Immature natural killer cell (primary cell): ENCODE measurements around the gene SLC39A3. TPM values are rescaled to one million over a fixed set of nuclear protein-coding genes. Genes with fewer than 3 reads are reported as not detected.

ENCODE experiments used
- DNase-seq, 3 donors: peaks; one replicate each; pipeline ENCODE4 v3.0.0; 2022; ENCODE audit warnings: mixed read lengths in 1 of 3
- H3K27ac Mint-ChIP-seq, 6 donors: one replicate each; pipeline ENCODE4 v1.8.0; 2020; ENCODE audit warnings: mixed read lengths in 6 of 6, mild to moderate bottlenecking in 5 of 6, inconsistent platforms in 4 of 6, moderate library complexity in 3 of 6
- H3K27me3 Mint-ChIP-seq, 3 donors: one replicate each; pipeline ENCODE4 v1.8.0; 2020 to 2021; ENCODE audit warnings: low read depth in 3 of 3, mild to moderate bottlenecking in 3 of 3, mixed read lengths in 3 of 3, moderate library complexity in 3 of 3, inconsistent platforms in 1 of 3
- H3K36me3 Mint-ChIP-seq, 3 donors: one replicate each; pipeline ENCODE4 v1.8.0; 2020; ENCODE audit warnings: mixed read lengths in 3 of 3, inconsistent platforms in 2 of 3, mild to moderate bottlenecking in 2 of 3
- H3K4me1 Mint-ChIP-seq, 2 donors: one replicate each; pipeline ENCODE4 v1.8.0; 2020; ENCODE audit warnings: inconsistent platforms in 2 of 2, mild to moderate bottlenecking in 2 of 2, mixed read lengths in 2 of 2, moderate library complexity in 1 of 2
- H3K4me3 Mint-ChIP-seq, 5 donors: one replicate each; pipeline ENCODE4 v1.8.0; 2020; ENCODE audit warnings: mild to moderate bottlenecking in 5 of 5, mixed read lengths in 5 of 5, inconsistent platforms in 3 of 5, moderate library complexity in 3 of 5
- H3K9me3 Mint-ChIP-seq, 6 donors: one replicate each; pipeline ENCODE4 v1.8.0; 2020; ENCODE audit warnings: mild to moderate bottlenecking in 6 of 6, mixed read lengths in 6 of 6, inconsistent platforms in 4 of 6, moderate library complexity in 3 of 6
- polyA plus RNA-seq, 3 donors: library from polyadenylated mRNA; unstranded; fragments of 300-500 nt; fragmentation: Illumina TruSeq; gene quantifications; one replicate each; pipeline ENCODE4 v1.2.3, GENCODE V29; 2021

Gene SLC39A3, protein sequence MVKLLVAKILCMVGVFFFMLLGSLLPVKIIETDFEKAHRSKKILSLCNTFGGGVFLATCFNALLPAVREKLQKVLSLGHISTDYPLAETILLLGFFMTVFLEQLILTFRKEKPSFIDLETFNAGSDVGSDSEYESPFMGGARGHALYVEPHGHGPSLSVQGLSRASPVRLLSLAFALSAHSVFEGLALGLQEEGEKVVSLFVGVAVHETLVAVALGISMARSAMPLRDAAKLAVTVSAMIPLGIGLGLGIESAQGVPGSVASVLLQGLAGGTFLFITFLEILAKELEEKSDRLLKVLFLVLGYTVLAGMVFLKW
- 10 to 100 TPM; 43.8 to 63.7 (median 46.8) TPM for polyA plus RNA-seq

DNA sequence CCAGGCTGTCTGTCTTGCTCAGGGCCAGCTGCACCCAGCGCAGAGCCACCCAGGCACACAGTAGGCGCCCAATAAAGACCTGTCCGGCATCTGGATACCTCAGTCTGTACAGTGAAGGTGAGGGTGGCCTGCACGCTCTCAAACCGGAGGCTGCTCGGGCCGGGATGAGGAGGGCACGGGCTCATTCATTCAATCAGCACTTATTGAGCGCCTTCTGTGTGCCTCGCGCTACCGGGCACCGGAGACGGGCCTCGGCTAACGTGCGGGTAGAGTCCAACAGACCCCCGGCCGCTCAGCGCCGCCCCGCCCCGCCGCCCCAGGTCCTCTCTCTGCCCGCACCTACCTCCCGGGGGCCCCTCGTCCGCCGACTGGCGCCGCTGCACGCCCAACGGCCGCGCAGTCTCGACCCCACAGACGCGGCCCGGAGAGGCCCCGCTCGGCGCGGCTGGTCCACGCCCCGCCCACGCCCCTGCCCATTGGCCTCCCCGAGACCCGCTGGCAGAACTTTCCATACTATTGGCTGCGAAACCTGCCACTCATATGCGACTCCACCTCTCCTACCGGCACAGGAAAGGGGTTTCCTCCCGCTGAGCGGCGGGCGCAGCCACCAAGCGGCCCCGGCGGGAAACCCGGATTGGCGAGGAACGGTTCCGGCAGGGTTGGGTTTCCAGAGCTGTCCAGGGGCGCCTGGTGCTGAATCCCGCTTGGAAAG, at the start of gene SLC39A3:
SLC39A3 (minus strand) TSS at position 416 of the 712 bp plus-strand sequence. CDS start 2,760 bp downstream, outside the sequence.
- Mint-ChIP-seq H3K9me3 (no peaks in the 10 kb centered on the region), H3K27ac (peak within 1 kb of the TSS in 5 of 6 donors; percentile 2 to 83 (median 48))

DNA sequence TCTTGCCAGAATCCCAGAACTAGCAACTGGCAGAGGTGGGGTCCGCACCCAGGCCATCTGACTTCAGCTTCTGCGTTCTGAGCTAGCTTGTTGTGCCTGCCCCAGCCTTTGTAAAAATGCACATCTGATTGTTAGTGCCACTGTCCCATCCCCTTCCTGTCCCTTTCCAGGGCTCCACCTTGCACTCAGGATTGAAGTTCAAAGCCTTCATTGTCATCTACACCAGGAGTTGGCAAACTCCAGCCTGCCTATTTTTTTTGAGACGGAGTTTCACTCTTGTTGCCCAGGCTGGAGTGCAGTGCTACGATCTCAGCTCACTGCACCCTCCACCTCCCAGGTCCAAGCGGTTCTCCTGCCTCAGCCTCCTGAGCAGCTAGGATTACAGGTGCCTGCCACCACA, 48.4 kb upstream of the SLC39A3 start:
- no peaks in the 10 kb centered on the region for H3K36me3 Mint-ChIP-seq
- H3K27me3 Mint-ChIP-seq: peaks cover 6 to 11% (median 6%) of the 10 kb centered on the region in 3 donors
- H3K4me3 Mint-ChIP-seq: peak overlapping the region in 4 of 5 donors; percentile 18 to 38 (median 32)
- H3K9me3 Mint-ChIP-seq: no peaks in the 10 kb centered on the region
- DNase-seq: no peak
- no peak overlapping the region for H3K27ac Mint-ChIP-seq
- H3K4me1 Mint-ChIP-seq: peaks cover 24% of the 10 kb centered on the region in 2 donors

More for the DNA sequence above, at the start of gene SLC39A3:
- H3K4me3 Mint-ChIP-seq: peak within 1 kb of the TSS; percentile 80 to 88 (median 85)
- peaks cover 0 to 7% (median 5%) of the 10 kb centered on the region in 3 donors for H3K36me3 Mint-ChIP-seq
- H3K4me1 Mint-ChIP-seq: peaks cover 23 to 36% of the 10 kb centered on the region in 2 donors
- DNase-seq: peak; percentile 98 to 99 (median 99)
- H3K27me3 Mint-ChIP-seq: peaks cover 4 to 10% (median 6%) of the 10 kb centered on the region in 3 donors

DNA sequence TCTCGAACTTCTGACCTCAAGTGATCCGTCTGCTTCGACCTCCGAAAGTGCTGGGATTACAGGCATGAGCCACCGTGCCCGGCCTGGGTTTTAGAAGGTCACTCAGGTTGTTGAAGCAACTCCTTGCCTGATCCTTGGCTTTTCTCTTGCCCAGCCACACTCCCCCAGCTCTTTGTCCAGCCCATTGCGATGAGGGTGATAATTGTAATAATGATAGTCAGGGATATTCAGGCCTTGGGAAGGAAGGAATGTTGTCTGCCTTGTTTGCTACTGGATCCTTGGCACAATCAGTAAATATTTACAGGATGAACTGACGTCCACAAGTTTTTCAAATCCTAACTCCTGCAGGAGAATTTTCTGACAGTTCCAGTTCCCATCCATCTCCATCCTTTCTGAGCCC, 47.3 kb upstream of the SLC39A3 start:
- peak overlapping the region; percentile 18 to 66 (median 57) for H3K4me3 Mint-ChIP-seq
- no peaks in the 10 kb centered on the region for H3K36me3 Mint-ChIP-seq
- H3K27ac Mint-ChIP-seq: no peak overlapping the region
- peaks cover 7 to 12% (median 7%) of the 10 kb centered on the region in 3 donors for H3K27me3 Mint-ChIP-seq
- peaks cover 31 to 32% of the 10 kb centered on the region in 2 donors for H3K4me1 Mint-ChIP-seq
- DNase-seq: no peak
- no peaks in the 10 kb centered on the region for H3K9me3 Mint-ChIP-seq

DNA sequence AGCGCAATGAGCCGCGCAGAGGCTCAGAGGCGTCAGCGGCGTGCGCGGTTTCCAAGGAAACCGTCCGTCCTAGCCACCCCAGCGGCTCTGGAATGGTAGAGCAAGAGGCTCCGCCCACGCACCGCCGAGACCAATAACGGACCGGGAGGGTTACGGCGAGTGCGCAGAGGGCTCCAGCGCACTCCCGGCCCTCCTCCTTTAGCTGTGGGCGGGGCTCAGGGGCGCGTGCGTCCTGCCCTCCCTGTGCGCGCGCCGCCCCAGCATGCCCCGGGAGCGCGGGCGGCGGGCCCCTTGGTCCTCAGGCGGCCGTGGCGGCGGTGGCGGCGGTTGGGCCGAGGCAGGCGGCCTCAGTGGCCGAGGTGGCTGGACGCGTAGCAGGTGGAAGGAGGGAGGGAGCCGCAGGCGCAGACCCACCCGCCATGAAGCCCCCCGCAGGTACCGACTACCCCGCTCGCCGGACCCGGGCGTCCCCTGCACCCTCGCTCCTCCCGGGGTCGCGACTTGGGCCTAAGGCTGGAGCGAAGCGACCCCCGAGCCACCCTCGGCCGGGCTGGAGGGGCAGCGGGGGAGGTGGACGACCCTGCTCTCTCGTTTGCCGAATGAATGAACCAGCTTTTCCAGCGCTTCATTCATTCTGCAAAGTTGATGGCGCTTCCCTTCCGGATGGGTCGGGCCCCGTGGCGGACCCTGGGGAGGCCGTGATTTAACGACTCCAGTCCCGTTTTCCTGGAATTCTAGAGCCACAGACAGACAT, 45.6 kb upstream of the SLC39A3 start, which contains the start of gene THOP1:
THOP1 (plus strand) TSS at position 260 of the 754 bp plus-strand sequence; CDS start at position 420, 160 bp downstream.
- H3K4me3 Mint-ChIP-seq: peak within 1 kb of the TSS; percentile 74 to 86 (median 84)
- H3K9me3 Mint-ChIP-seq: no peaks in the 10 kb centered on the region
- H3K27me3 Mint-ChIP-seq: peaks cover 7 to 10% (median 7%) of the 10 kb centered on the region in 3 donors
- no peaks in the 10 kb centered on the region for H3K36me3 Mint-ChIP-seq
- peak; percentile 96 to 98 (median 98) for DNase-seq
- peak within 1 kb of the TSS; percentile 44 to 94 (median 76) for H3K27ac Mint-ChIP-seq
- peaks cover 44 to 49% of the 10 kb centered on the region in 2 donors for H3K4me1 Mint-ChIP-seq

DNA sequence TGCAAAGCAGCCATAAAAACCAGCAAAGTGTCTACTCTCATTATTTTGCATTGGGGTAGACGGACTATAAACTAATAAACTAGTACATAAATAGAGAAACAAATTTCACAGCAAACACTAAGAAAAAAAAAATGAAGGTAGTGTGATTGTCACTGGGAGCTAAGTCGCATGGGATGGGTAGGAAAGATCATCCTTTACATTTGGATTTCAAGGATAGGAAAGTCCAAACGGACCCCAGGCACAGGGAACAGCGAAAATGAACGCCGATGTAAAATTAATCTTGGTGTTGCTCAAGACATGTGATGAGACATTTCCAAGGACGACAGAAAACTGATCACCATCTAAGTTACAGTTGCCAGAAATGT, 43.9 kb upstream of the SLC39A3 start:
- Mint-ChIP-seq H3K9me3 (no peaks in the 10 kb centered on the region), H3K4me1 (peaks cover 50 to 55% of the 10 kb centered on the region in 2 donors), H3K27me3 (peaks cover 7 to 10% (median 7%) of the 10 kb centered on the region in 3 donors), H3K4me3 (peak overlapping the region; percentile 84 to 88 (median 86)), H3K36me3 (no peaks in the 10 kb centered on the region), H3K27ac (peak overlapping the region; percentile 87 to 95 (median 94))
- DNase-seq: no peak

DNA sequence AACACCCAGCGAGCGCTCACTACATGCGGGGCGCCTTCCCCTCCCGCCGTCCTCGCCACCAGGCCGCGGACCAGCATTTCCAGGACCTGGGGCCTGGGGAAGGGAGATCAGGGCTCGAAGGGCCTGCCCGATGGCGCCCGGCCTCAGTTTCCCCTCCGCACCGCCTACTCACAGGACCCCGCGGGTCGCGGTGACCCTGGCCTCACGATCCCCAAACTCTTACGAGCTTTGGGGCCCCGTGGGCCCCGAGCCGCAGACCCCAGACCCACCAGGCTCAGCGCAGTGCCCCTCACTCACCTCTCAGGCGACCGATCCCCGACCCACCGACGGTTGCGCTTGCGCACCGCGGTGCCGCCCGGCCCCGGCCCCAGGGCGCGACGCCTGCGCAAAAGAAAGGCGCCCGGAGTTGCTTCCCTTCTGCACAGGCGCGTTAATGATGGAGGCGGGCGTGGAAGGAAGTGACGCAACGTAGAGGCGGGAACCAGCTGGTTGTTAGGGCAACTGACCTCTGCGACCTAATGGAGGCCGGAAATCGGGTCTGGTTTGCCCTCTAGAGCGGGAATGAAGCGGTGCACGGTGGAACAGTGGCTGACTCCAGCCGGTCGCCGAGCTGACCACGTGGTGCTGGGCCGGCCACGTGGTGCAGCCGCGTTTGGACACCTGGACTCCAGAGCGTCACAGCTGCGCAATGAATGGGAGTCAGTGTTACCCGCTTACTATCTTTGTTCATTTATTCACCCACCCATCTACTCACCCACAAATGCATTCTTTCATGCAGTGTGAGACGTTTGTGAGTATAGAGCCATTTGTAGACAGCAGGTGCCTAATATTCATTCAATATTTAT, 43.3 kb upstream of the SLC39A3 start, which contains the start of gene SGTA:
SGTA (minus strand) TSS at position 338 of the 845 bp plus-strand sequence. CDS start 14,205 bp downstream, outside the sequence.
- peak within 1 kb of the TSS; percentile 87 to 95 (median 94) for H3K27ac Mint-ChIP-seq
- no peaks in the 10 kb centered on the region for H3K9me3 Mint-ChIP-seq
- peaks cover 7 to 10% (median 7%) of the 10 kb centered on the region in 3 donors for H3K27me3 Mint-ChIP-seq
- H3K4me1 Mint-ChIP-seq: peaks cover 50 to 55% of the 10 kb centered on the region in 2 donors
- peak; percentile 96 to 97 (median 97) for DNase-seq
- peak within 1 kb of the TSS; percentile 84 to 88 (median 86) for H3K4me3 Mint-ChIP-seq
- no peaks in the 10 kb centered on the region for H3K36me3 Mint-ChIP-seq

DNA sequence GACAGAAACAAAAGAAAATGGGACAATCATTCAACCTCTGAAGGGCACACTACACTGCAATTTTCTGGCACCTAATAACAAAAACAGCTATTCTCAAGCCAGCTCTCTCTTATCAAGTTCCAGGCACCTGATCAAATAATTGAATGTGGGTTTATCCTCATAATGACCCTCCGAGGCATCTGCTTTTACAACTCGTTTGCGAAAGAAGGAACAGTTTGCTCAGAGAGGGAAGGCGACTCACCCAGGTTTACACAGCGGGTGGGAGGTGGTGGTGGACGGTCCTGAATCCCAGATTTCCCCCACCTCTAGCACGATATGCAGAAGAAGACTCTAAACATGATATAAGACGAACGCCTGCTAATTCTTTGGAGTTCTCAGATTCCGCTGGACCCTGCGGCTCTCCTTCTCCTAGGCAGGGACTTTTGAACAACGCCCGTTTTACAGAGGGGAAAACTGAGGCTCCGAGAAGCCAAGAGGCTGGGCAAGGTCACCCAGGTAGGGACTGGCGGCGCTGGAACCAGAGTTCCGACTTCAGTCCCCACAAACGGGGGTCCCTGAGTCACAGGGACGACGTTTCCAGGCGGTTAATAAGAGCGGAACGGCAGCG, 42.6 kb upstream of the SLC39A3 start:
- H3K4me3 Mint-ChIP-seq: peak overlapping the region; percentile 84 to 88 (median 86)
- H3K27me3 Mint-ChIP-seq: peaks cover 7 to 10% (median 7%) of the 10 kb centered on the region in 3 donors
- DNase-seq: no peak
- H3K36me3 Mint-ChIP-seq: no peaks in the 10 kb centered on the region
- peaks cover 50 to 53% of the 10 kb centered on the region in 2 donors for H3K4me1 Mint-ChIP-seq
- peak overlapping the region; percentile 70 to 93 (median 85) for H3K27ac Mint-ChIP-seq
- H3K9me3 Mint-ChIP-seq: no peaks in the 10 kb centered on the region

DNA sequence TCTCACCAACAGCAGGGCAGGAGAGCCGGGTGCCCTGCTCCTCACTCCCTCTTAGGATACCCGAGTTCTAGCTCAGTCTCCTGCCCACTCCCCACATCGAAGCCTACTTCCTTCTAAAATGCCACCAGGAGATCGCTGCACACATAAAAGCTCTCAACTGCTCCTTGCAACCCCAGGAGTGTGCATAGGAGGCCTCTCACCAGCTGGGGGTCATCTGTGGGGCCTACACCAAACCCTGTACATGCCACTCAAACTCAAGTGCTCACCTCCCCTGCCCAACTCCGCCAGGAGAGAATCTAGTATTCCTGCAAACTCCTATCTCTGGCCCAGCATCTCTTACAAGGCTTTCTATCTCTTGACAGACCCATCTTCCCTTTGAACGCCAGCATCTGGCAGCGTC, 40.5 kb upstream of the SLC39A3 start:
- peaks cover 7 to 13% (median 9%) of the 10 kb centered on the region in 3 donors for H3K27me3 Mint-ChIP-seq
- H3K4me3 Mint-ChIP-seq: peak overlapping the region in 2 of 5 donors; percentile 16 to 33
- peaks cover 53% of the 10 kb centered on the region in 2 donors for H3K4me1 Mint-ChIP-seq
- DNase-seq: no peak
- H3K9me3 Mint-ChIP-seq: no peaks in the 10 kb centered on the region
- H3K36me3 Mint-ChIP-seq: no peaks in the 10 kb centered on the region
- H3K27ac Mint-ChIP-seq: peak overlapping the region in 3 of 6 donors; percentile 17 to 63 (median 49)

DNA sequence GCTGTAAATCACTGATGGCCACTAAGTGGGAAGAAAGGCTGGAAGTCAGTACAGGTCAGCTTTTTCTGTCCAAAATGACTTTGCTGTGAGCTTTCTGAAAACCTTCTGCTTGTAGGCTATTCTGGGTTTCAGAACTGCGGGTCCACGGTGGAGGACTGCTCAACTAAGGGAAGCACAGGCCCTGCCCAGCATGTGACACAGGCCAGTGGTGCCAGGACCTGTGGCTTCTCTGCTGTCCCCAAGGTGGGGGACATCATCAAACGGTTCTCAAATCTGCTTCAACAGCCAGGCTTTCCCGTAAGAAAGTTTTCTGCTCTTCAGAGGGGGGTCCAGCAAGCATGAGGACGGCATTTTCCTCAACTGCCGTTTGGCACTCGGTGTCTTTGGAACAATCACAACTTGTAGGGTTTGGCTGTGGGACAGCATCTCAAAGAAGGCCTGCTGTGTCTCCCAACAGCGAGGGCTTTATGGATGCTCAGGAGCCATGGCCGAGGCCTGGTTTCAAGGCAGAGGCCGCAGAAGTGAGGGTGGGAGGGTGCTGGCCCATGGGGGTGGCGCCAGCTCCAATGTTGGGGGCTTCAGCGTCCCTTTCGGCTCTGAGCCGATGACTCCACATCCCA, 39.4 kb upstream of the SLC39A3 start:
- Mint-ChIP-seq H3K4me1 (peaks cover 56 to 64% of the 10 kb centered on the region in 2 donors), H3K4me3 (no peak overlapping the region), H3K9me3 (no peaks in the 10 kb centered on the region), H3K27ac (no peak overlapping the region), H3K36me3 (no peaks in the 10 kb centered on the region), H3K27me3 (peaks cover 7 to 11% (median 7%) of the 10 kb centered on the region in 3 donors)
- no peak for DNase-seq

DNA sequence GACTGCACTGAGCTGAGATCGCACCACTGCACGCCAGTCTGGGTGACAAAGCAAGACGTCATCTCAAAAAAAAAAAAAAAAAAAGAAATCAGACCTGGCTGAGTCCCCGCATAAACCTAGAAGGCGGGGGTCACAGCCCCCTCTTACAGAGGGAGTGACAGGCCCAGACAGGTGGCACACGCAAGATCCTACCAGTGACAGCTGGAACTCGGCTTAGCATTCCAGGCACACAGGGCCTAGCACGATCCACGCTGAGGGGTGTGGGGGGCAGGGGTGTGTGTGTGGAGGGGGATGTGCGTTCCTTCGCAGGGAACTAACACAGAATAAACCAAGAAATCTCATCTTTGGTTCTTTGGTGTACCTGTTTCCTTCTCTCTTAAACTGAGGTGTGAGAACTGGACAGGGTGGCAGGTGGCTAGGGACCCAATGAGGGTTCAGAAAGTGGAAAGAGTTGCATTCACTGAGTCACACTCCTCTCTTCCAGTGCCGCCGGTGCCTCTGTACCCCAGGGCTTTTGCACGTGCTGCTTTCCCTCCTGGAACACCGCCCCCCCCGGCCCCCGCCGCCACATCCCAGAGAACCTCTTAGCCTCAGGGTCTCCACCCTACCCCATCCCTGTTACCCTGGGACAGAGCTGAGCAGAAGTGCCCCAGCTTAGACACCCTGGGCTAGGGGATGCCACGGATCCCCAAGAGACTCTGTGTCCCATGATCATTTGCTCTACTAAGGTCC, 38.3 kb upstream of the SLC39A3 start:
- DNase-seq: no peak
- Mint-ChIP-seq H3K36me3 (no peaks in the 10 kb centered on the region), H3K4me3 (peak overlapping the region in 1 of 5 donors; percentile 18), H3K9me3 (no peaks in the 10 kb centered on the region), H3K4me1 (peaks cover 49 to 57% of the 10 kb centered on the region in 2 donors), H3K27ac (peak overlapping the region in 2 of 6 donors; percentile 38 to 60), H3K27me3 (peaks cover under 1 to 5% (median 2%) of the 10 kb centered on the region in 3 donors)
